Measurements from ENCODE around the gene SHCBP1.

DNA sequence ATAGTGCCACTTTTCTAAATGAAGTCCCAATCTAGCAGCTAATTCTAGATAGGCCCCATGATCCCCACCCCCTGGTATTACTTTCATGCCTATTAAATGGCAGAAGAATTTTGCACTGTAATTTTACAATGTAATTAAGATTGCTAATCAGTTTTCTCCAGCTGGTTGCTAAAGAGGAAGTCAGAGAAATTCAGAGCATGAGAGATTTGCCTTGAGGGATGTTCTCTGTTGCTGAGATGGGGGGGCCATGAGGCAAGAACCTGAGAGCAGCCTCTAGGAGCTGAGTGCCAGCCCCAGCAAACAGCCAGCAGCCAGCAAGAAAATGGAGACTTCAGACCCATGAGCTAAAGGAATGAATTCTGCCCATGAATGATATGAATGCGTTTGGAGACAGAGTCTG is 38.9 kb downstream of the SHCBP1 start:
- no peak for TF ChIP-seq POLR2A (IDR thresholded peaks at IDR 0.05)
- TF ChIP-seq, protein P1, sequence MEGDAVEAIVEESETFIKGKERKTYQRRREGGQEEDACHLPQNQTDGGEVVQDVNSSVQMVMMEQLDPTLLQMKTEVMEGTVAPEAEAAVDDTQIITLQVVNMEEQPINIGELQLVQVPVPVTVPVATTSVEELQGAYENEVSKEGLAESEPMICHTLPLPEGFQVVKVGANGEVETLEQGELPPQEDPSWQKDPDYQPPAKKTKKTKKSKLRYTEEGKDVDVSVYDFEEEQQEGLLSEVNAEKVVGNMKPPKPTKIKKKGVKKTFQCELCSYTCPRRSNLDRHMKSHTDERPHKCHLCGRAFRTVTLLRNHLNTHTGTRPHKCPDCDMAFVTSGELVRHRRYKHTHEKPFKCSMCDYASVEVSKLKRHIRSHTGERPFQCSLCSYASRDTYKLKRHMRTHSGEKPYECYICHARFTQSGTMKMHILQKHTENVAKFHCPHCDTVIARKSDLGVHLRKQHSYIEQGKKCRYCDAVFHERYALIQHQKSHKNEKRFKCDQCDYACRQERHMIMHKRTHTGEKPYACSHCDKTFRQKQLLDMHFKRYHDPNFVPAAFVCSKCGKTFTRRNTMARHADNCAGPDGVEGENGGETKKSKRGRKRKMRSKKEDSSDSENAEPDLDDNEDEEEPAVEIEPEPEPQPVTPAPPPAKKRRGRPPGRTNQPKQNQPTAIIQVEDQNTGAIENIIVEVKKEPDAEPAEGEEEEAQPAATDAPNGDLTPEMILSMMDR (IDR thresholded peaks at IDR 0.05 in 8 of 11, conservative IDR thresholded peaks at IDR 0.05 in 3 of 11): no peak

Measured in spleen (tissue), 7 donors.